WI38 (cell line): ENCODE measurements around the gene LLGL1.

Source experiments
- H3K4me3 ChIP-seq: 2 replicates; pipeline ENCODE4 v1.5.1; 2011; ENCODE audit warnings: low read depth, mild to moderate bottlenecking, control low read depth, low read length
- TF ChIP-seq, protein P1 (sequence below): IDR thresholded peaks from 2 replicates; pipeline ENCODE4 v1.5.1; 2012; ENCODE audit warnings: low read depth, mild to moderate bottlenecking, control low read depth, low read length

The LLGL1 gene

DNA sequence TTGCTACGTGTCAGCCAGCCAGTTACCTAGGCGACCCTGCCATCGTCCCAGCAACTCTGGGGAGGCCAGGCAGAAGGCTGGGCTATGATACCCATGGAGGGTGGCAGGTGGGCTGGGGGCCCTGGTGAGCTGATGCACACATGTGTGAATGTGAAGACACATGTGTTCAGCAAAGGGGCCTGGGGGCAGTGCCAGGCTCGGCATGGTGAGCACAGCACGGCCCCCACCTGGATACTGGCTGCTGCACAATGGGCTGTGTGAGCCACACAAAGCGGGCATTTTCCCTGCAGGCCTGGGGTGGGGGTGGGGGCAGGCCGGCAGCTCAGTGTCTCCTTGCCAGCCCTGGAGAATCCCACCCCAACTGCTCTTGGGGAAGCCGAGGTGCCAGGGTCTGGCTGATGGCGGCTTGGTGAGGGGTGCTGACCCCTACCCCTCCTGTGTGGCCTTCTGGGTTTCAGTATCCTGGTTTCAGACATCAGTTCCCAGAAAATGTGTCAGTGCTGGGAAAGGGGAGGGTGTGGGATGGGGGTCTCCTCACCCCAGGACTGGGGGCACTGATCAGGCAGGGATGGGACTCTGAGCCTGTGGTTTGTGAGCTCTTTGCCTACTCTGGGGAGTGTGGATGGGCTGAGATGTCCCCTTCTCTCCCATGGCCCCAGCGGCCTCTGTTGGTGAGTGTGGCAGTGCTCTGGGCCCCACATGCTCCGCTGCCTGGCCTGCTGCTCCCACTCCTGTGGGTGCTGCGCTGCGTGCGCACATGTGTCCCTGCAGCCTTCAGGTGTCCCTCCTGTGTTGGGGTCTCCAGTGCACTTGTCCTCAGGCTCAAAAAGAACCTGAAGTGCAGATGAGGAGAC is 5.1 kb downstream of the LLGL1 start:
- TF ChIP-seq, protein P1, sequence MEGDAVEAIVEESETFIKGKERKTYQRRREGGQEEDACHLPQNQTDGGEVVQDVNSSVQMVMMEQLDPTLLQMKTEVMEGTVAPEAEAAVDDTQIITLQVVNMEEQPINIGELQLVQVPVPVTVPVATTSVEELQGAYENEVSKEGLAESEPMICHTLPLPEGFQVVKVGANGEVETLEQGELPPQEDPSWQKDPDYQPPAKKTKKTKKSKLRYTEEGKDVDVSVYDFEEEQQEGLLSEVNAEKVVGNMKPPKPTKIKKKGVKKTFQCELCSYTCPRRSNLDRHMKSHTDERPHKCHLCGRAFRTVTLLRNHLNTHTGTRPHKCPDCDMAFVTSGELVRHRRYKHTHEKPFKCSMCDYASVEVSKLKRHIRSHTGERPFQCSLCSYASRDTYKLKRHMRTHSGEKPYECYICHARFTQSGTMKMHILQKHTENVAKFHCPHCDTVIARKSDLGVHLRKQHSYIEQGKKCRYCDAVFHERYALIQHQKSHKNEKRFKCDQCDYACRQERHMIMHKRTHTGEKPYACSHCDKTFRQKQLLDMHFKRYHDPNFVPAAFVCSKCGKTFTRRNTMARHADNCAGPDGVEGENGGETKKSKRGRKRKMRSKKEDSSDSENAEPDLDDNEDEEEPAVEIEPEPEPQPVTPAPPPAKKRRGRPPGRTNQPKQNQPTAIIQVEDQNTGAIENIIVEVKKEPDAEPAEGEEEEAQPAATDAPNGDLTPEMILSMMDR = no peak
- no peak overlapping the region for H3K4me3 ChIP-seq

DNA sequence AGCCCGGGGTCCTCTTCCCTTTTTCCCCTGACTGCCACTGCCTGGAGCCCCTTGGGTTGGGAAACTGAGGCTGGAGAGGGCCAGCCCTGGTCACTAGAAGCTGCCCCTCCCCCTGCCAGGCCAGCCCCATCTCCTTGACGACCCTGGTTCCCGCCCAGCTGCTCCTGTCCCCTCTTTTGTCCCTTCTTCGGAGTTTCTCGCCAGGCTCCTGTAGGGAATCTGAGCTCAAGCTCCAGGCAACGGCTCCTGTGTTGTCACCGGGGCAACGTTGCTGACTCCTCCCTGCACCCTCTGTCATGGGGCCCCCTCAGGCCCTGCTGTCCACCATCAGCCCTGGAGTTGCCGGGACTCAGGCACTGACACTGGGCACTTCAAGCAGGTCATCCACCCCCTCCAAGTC is 5.7 kb downstream of the LLGL1 start:
- TF ChIP-seq, protein P1 = no peak
- no peak overlapping the region for H3K4me3 ChIP-seq

DNA sequence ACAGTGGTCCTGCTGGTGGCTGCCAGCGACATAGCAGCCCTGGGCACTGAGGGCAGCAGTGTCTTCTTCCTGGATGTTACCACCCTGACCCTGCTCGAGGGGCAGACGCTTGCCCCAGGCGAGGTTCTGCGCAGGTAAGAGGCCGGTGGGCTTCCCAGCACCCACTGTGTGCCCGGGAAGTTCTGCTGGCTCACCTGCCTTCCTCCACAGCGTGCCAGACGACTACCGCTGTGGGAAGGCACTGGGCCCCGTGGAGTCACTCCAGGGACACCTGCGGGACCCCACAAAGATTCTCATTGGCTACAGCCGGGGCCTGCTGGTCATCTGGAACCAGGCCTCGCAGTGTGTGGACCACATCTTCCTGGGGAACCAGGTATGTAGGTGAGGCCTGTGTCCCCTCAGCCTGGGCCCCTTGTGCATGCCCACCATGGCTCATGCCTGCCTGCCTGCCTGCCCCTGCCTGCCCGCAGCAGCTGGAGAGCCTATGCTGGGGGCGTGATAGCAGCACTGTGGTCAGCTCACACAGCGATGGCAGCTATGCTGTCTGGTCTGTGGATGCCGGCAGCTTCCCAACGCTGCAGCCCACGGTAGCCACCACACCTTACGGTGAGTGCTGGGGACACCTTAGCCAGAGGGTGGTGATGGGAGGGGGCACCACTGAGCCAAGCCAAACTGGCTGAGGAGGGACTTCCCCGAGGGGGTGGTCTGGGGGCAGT is 8.5 kb downstream of the LLGL1 start:
- TF ChIP-seq, protein P1 = no peak
- H3K4me3 ChIP-seq = no peak overlapping the region

DNA sequence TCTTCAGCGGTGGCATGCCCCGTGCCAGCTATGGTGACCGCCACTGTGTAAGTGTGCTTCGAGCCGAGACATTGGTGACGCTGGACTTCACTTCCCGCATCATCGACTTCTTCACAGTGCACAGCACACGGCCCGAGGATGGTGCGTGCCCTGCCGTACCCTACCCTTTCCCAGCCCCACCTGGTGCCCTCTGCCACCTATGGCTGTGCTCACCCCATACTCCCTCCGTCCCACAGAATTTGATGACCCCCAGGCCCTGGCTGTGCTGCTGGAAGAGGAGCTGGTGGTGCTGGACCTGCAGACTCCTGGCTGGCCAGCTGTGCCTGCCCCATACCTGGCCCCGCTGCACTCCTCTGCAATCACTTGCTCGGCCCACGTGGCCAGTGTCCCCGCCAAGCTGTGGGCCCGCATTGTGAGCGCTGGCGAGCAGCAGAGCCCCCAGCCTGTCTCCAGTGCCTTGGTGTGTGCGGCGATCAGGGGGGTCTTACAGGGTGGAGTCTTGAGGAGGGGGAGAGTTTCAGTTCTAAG is 9.5 kb downstream of the LLGL1 start:
- TF ChIP-seq, protein P1 = no peak
- H3K4me3 ChIP-seq = no peak overlapping the region

DNA sequence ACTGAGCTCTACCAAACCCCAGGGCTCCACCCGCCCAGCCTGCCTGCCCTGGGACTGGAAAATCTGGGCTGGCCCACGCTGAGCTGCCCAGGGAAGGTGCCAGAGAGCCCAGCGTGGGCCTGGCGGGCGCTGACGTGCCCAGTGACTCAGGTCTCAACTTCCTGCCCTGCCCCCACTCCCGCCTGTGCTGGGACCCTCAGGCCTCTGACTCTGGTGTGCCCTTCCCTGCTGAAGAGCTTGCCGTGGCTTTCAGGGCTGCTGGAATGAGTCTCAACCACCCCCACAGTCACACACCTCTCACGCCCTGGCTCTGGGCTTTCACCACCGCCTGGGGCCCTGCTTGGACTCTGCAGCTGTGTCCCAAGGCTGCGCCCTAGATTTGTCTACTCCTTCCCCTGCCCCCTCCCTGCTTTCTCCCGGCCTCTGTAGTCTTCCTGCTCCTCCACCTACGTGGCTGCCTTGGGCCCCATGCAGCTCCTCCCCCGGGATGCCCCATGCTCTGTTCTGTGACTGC is 10.4 kb downstream of the LLGL1 start:
- TF ChIP-seq, protein P1 = no peak
- H3K4me3 ChIP-seq = no peak overlapping the region

DNA sequence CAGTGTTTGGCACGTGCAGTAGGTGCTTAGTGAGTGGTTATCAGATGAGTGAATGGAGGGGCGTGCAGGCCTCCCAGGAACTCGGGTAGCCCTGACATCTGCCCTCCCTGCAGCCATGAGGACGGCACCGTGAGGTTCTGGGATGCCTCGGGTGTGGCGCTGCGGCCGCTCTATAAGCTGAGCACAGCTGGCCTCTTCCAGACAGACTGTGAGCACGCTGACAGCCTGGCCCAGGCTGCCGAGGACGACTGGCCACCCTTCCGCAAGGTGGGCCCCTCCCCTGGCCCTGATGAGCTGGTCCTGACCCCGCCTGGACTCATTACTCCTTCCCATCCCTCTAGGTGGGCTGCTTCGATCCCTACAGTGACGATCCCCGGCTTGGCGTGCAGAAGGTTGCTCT is 11.1 kb downstream of the LLGL1 start:
- no peak overlapping the region for H3K4me3 ChIP-seq
- TF ChIP-seq, protein P1 = no peak

DNA sequence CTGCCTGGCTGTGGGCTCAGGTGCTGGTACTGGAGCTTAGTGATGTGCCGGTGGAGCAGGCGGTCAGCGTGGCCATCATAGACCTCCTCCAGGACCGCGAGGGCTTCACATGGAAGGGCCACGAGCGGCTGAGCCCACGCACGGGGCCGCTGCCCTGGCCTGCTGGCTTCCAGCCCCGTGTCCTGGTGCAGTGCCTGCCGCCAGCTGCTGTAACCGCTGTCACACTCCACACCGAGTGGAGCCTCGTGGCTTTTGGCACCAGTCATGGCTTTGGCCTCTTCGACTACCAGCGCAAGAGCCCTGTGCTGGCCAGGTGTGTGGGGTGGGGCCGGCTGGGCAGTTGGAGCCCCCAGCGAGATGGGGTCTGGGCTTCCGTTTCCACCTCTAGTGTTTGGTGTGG is 12.0 kb downstream of the LLGL1 start:
- TF ChIP-seq, protein P1 = no peak
- no peak overlapping the region for H3K4me3 ChIP-seq
